Measurements from ENCODE around the gene ERC1. TPM values are rescaled to one million over a fixed set of nuclear protein-coding genes. Genes with fewer than 3 reads are reported as not detected.

Gene ERC1
- total and polyA plus RNA-seq, 2 of the 4 experiments (the other 2 are of a cell fraction), result 11.6 to 25.6 TPM

- ChIA-PET CTCF (no interaction called here), POLR2A (ENCODE audit: unreplicated experiment) (no interaction called here)
- Histone ChIP-seq H3K36me3 (ENCODE audit: control insufficient read depth, insufficient read depth, low read length) (peaks cover 4% of the 10 kb centered on the region), H3K9me1 (ENCODE audit: insufficient read depth, low read length) (no peaks in the 10 kb centered on the region), H4K91ac (ENCODE audit: insufficient read depth, low read depth, low read length) (no peak overlapping the region), H2BK120ac (ENCODE audit: low read depth, low read length) (no peak overlapping the region), H3K23ac (ENCODE audit: low read depth, low read length) (no peak overlapping the region), H2BK15ac (ENCODE audit: low read depth, low read length) (no peak overlapping the region), H3K18ac (ENCODE audit: low read depth, low read length) (no peak overlapping the region), H3K79me1 (ENCODE audit: low read depth in 1 of 2, low read length in 2 of 2) (no peaks in the 10 kb centered on the region; a peak in 1 of 4 replicates), H3K27me3 (ENCODE audit: control insufficient read depth, insufficient read depth, low read length) (no peaks in the 10 kb centered on the region), H3K4me3 (ENCODE audit: insufficient read depth, low read depth, low read length) (no peak overlapping the region), H4K5ac (ENCODE audit: low read depth, low read length) (no peak overlapping the region), H3K4me2 (ENCODE audit: low read depth, low read length) (no peak overlapping the region), H3K4ac (ENCODE audit: low read depth, low read length) (no peak overlapping the region), H3K9me3 (ENCODE audit: control insufficient read depth, insufficient read depth, low read length) (no peaks in the 10 kb centered on the region), H2AK9ac (replicated peaks; ENCODE audit: low read depth, low read length, poor library complexity) (no peak overlapping the region), H3K27ac (ENCODE audit: insufficient read depth, low read length) (no peak overlapping the region), H2AFZ (replicated peaks; ENCODE audit: low read length, poor library complexity) (no peak overlapping the region), H2BK20ac (ENCODE audit: low read depth, low read length) (no peak overlapping the region), H3K14ac (replicated peaks; ENCODE audit: low read depth, low read length) (no peak overlapping the region), H4K20me1 (ENCODE audit: insufficient read depth, low read length) (no peaks in the 10 kb centered on the region), H3K4me1 (ENCODE audit: control insufficient read depth, insufficient read depth, low read length) (no peaks in the 10 kb centered on the region), H2AK5ac (ENCODE audit: low read depth, low read length) (no peak overlapping the region), H3K9ac (ENCODE audit: low read depth, low read length) (no peak overlapping the region), H4K8ac (ENCODE audit: low read depth in 2 of 2, low read length in 2 of 2) (no peak overlapping the region), H2BK5ac (ENCODE audit: low read depth, low read length, poor library complexity, severe bottlenecking) (no peak overlapping the region), H3K56ac (ENCODE audit: extremely low read depth, insufficient read depth, low read length) (no peak overlapping the region)
- BruUV-seq (replicated peaks), result no TSS peak
- TF ChIP-seq NFE2L2 (IDR thresholded peaks at IDR 0.05; ENCODE audit: low read depth, low read length) (no peak), CEBPB (IDR thresholded peaks at IDR 0.05; ENCODE audit: low read depth, low read length) (no peak), SMC3 (IDR thresholded peaks at IDR 0.05; ENCODE audit: low read depth, low read length) (no peak), RAD21 (IDR thresholded peaks at IDR 0.05; ENCODE audit: low read length) (no peak), MAFK (IDR thresholded peaks at IDR 0.05; ENCODE audit: low read depth, low read length) (no peak)
- DNase-seq (no peak), ATAC-seq (ENCODE audit: low read depth) (no peak)
- in situ Hi-C loops (cut with MboI; ENCODE audit: low sequenced_read_pairs) (no loop called here), intact Hi-C loops (cut with micrococcal nuclease) (no loop called here), dilution Hi-C loops (cut with HindIII; ENCODE audit: low sequenced_read_pairs, unreplicated experiment) (no loop called here)
- WGBS, 2 experiments (ENCODE audit: extremely low coverage in 2 of 2, insufficient read length in 1 of 2), result 93% methylated on average over 3 of the region's 7 CpGs; no CpG with 5 or more reads in 1 of the 2 experiments
Measured at GRCh38 chr12:1256991-1257390, 266.0 kb downstream of the ERC1 start.
